ENCODE data around the gene LAMB1.

The LAMB1 gene

DNA sequence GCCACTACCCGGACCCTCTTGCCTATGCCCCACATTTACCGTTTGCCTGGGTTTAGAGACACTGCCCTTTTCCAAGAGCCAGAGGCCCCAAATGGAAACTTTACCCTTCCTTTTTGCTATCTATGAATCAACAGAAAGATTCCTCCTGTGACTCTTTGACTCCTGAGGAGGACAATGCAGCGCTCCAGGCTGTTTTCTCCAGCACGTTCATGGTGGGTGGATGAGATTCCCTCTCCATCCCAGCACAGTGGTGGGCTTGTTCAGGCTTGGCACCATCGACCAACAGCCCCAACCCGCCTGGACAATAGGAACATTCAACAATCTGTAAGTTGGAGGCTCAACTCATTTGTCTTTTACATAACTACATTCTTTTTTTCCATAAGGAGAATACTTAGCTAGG is 56.1 kb downstream of the LAMB1 start:
- TF ChIP-seq, protein P1, sequence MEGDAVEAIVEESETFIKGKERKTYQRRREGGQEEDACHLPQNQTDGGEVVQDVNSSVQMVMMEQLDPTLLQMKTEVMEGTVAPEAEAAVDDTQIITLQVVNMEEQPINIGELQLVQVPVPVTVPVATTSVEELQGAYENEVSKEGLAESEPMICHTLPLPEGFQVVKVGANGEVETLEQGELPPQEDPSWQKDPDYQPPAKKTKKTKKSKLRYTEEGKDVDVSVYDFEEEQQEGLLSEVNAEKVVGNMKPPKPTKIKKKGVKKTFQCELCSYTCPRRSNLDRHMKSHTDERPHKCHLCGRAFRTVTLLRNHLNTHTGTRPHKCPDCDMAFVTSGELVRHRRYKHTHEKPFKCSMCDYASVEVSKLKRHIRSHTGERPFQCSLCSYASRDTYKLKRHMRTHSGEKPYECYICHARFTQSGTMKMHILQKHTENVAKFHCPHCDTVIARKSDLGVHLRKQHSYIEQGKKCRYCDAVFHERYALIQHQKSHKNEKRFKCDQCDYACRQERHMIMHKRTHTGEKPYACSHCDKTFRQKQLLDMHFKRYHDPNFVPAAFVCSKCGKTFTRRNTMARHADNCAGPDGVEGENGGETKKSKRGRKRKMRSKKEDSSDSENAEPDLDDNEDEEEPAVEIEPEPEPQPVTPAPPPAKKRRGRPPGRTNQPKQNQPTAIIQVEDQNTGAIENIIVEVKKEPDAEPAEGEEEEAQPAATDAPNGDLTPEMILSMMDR (IDR thresholded peaks at IDR 0.05), result no peak
- H3K27me3 ChIP-seq, result no peaks in the 10 kb centered on the region
- no peaks in the 10 kb centered on the region for H3K4me1 ChIP-seq (ENCODE audit: control insufficient read depth in 1 of 2, insufficient read depth in 1 of 2, low read depth in 1 of 2, low read length in 1 of 2)
- no peaks in the 10 kb centered on the region for H3K9me3 ChIP-seq
- no peak overlapping the region for H3K27ac ChIP-seq
- H3K36me3 ChIP-seq, result peaks cover 4% of the 10 kb centered on the region
- no peak overlapping the region for H3K4me3 ChIP-seq (ENCODE audit: low read depth in 1 of 2, low read length in 1 of 2)

DNA sequence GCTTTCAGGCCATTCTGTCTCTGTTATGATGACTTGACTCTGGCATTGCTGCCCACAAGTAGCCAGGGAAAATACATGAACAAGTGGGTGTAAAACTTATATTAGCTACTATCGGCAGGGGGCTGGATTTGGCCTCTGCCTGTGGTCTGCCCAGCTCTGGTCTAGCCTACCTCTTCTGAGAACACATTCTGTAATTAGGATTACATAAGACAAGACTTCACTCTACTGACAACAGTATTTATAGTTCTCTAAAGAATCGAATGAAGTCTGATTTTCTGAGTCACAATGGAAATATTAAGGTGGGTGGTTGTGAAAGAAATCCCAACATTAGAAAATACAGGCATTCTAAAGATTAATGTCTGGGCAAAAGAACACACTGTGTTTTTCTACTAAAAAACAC is 56.5 kb downstream of the LAMB1 start:
- H3K27ac ChIP-seq, result no peak overlapping the region
- TF ChIP-seq, protein P1 (IDR thresholded peaks at IDR 0.05), result no peak
- peaks cover 4% of the 10 kb centered on the region for H3K36me3 ChIP-seq
- H3K27me3 ChIP-seq, result no peaks in the 10 kb centered on the region
- H3K9me3 ChIP-seq, result no peaks in the 10 kb centered on the region
- H3K4me3 ChIP-seq (ENCODE audit: low read depth in 1 of 2, low read length in 1 of 2), result no peak overlapping the region
- no peaks in the 10 kb centered on the region for H3K4me1 ChIP-seq (ENCODE audit: control insufficient read depth in 1 of 2, insufficient read depth in 1 of 2, low read depth in 1 of 2, low read length in 1 of 2)

DNA sequence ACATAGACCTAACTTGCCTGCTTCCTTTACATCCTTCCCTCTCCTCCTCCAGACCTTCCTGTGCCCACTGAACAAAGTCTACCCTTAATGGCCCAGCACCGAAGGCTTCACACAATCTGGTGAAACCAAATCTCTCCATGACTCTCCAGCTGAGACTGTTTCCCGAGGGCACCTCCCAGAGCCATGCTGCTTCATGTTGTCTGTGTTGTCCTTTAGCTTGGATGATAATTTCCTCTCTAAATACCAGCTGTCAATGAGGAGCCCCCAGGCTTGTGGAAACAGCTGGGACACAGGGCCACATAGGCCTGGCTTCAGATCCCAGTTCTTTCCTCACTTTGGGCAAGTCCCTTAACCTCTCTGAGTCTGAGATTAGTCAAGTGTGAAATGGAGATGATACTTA is 57.6 kb downstream of the LAMB1 start:
- no peaks in the 10 kb centered on the region for H3K27me3 ChIP-seq
- H3K27ac ChIP-seq, result no peak overlapping the region
- no peaks in the 10 kb centered on the region for H3K9me3 ChIP-seq
- H3K36me3 ChIP-seq, result peaks cover 16% of the 10 kb centered on the region
- no peaks in the 10 kb centered on the region for H3K4me1 ChIP-seq (ENCODE audit: control insufficient read depth in 1 of 2, insufficient read depth in 1 of 2, low read depth in 1 of 2, low read length in 1 of 2)
- H3K4me3 ChIP-seq (ENCODE audit: low read depth in 1 of 2, low read length in 1 of 2), result no peak overlapping the region
- TF ChIP-seq, protein P1 (IDR thresholded peaks at IDR 0.05), result no peak

DNA sequence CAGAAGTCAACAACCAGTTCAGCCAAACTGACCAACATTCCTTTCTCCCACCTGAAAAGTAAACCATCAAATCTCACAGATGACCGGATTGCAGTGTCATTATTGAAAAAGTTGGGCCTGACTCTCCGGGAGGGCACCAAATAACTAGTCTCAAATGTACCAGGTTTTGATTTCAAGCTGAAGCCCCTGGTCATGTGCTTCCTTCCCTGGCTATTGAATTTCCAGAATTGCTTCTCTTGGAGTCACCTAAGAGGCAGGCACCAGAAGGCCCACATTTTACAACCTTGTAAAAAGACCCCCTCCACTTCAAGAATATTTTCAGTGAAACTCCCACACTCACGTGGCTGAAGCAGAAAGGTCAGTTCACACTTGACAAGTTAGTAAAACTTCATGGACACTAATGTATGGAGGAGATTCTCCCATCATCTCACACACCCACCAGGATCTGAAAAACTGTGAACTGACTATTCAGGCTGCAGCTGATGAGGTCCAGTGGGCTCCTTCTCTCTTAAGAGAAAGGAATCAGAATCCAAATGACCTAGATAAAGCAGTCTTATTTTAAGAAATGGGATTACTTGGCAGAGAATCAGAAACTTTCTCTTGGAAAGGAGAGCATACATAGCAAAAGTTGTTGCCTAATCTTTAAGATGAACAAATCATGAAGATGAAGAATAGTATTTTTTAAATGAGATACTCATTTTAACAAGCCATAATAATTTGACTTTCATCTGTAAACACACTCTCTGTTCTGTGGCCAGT is 58.4 kb downstream of the LAMB1 start:
- TF ChIP-seq, protein P1 (IDR thresholded peaks at IDR 0.05), result no peak
- H3K4me1 ChIP-seq (ENCODE audit: control insufficient read depth in 1 of 2, insufficient read depth in 1 of 2, low read depth in 1 of 2, low read length in 1 of 2), result no peaks in the 10 kb centered on the region
- no peaks in the 10 kb centered on the region for H3K9me3 ChIP-seq
- no peaks in the 10 kb centered on the region for H3K27me3 ChIP-seq
- no peak overlapping the region for H3K4me3 ChIP-seq (ENCODE audit: low read depth in 1 of 2, low read length in 1 of 2)
- no peak overlapping the region for H3K27ac ChIP-seq
- H3K36me3 ChIP-seq, result peaks cover 23% of the 10 kb centered on the region

- Histone ChIP-seq H3K27me3 (no peaks in the 10 kb centered on the region), H3K4me3 (ENCODE audit: low read depth in 1 of 2, low read length in 1 of 2) (no peak overlapping the region), H3K9me3 (no peaks in the 10 kb centered on the region), H3K27ac (no peak overlapping the region), H3K36me3 (peaks cover 32% of the 10 kb centered on the region), H3K4me1 (ENCODE audit: control insufficient read depth in 1 of 2, insufficient read depth in 1 of 2, low read depth in 1 of 2, low read length in 1 of 2) (peaks cover 0 to 2% of the 10 kb centered on the region in 2 experiments)
- TF ChIP-seq, protein P1 (IDR thresholded peaks at IDR 0.05), result no peak
Measured at GRCh38 chr7:107943018-107943417, 59.9 kb downstream of the LAMB1 start.
